Neural progenitor cell (in vitro differentiated cells): Measurements from ENCODE around the gene NEURL1B. TPM values are rescaled to one million over a fixed set of nuclear protein-coding genes. Genes with fewer than 3 reads are reported as not detected.
A peak's percentile ranks its signal among the peaks of the same experiment; 100 is the strongest.

Source experiments
- DNase-seq: peaks from one replicate; pipeline ENCODE4 v3.0.0-alpha.2; 2016; ENCODE audit warnings: low spot score
- H2AFZ ChIP-seq: fragments of 200-600 bp; sonication (generic); replicated peaks from 2 replicates; pipeline ENCODE4 v1.6.1; 2016; ENCODE audit warnings: antibody characterized with exemption
- H3F3A ChIP-seq: fragments of 200-600 bp; sonication (generic); 2 replicates; pipeline ENCODE4 v1.6.1; 2016; ENCODE audit warnings: antibody characterized with exemption, low read depth
- H3K27ac ChIP-seq: fragments of 200-600 bp; sonication (generic); 2 replicates; pipeline ENCODE4 v1.5.1; 2016; ENCODE audit warnings: mild to moderate bottlenecking
- H3K27me3 ChIP-seq: fragments of 200-600 bp; sonication (generic); 2 replicates; pipeline ENCODE4 v1.6.1; 2016; ENCODE audit warnings: mild to moderate bottlenecking, moderate library complexity
- H3K36me3 ChIP-seq: fragments of 200-600 bp; sonication (generic); 2 replicates; pipeline ENCODE4 v1.5.1; 2016
- H3K4me1 ChIP-seq: fragments of 200-600 bp; sonication (generic); 2 replicates; pipeline ENCODE4 v1.6.1; 2016; ENCODE audit warnings: mixed run types
- H3K4me2 ChIP-seq: fragments of 200-600 bp; sonication (generic); 2 replicates; pipeline ENCODE4 v1.6.1; 2016
- H3K4me3 ChIP-seq: fragments of 200-600 bp; sonication (generic); 2 replicates; pipeline ENCODE4 v1.5.1; 2016
- H3K79me2 ChIP-seq: fragments of 200-600 bp; sonication (generic); 2 replicates; pipeline ENCODE4 v1.6.1; 2016; ENCODE audit warnings: low read depth
- H3K9ac ChIP-seq: fragments of 200-600 bp; sonication (generic); 2 replicates; pipeline ENCODE4 v1.6.1; 2016
- H3K9me3 ChIP-seq: fragments of 200-600 bp; sonication (generic); 2 replicates; pipeline ENCODE4 v1.5.1; 2016; ENCODE audit warnings: low read depth
- H4K20me1 ChIP-seq: fragments of 200-600 bp; sonication (generic); 2 replicates; pipeline ENCODE4 v1.6.1; 2016; ENCODE audit warnings: low read depth
- H3K27ac Mint-ChIP-seq: 3 replicates; pipeline ENCODE4 v1.8.0; 2021; ENCODE audit warnings: mixed read lengths
- H3K27me3 Mint-ChIP-seq: 2 replicates; pipeline ENCODE4 v1.8.0; 2022; ENCODE audit warnings: low read depth, mild to moderate bottlenecking, inconsistent platforms, moderate library complexity, mixed read lengths; ENCODE audit not compliant: insufficient read depth
- H3K36me3 Mint-ChIP-seq: 3 replicates; pipeline ENCODE4 v1.8.0; 2021; ENCODE audit warnings: mixed read lengths
- H3K4me1 Mint-ChIP-seq: 3 replicates; pipeline ENCODE4 v1.8.0; 2021; ENCODE audit warnings: mixed read lengths
- H3K4me3 Mint-ChIP-seq: 3 replicates; pipeline ENCODE4 v1.8.0; 2021; ENCODE audit warnings: mild to moderate bottlenecking, moderate library complexity, mixed read lengths
- H3K9me3 Mint-ChIP-seq: 3 replicates; pipeline ENCODE4 v1.8.0; 2020; ENCODE audit warnings: mixed read lengths
- CTCF ChIP-seq: fragments of 200-600 bp; sonication (generic); IDR thresholded peaks from 2 replicates; pipeline ENCODE4 v1.5.1; 2017; ENCODE audit warnings: antibody characterized with exemption, mild to moderate bottlenecking
- EZH2 ChIP-seq: fragments of 200-600 bp; sonication (generic); IDR thresholded peaks from 2 replicates; pipeline ENCODE4 v1.6.1; 2017; ENCODE audit warnings: antibody characterized with exemption, mild to moderate bottlenecking, moderate library complexity
- EZH2phosphoT487 ChIP-seq: fragments of 200-600 bp; sonication (generic); IDR thresholded peaks from 2 replicates; pipeline ENCODE4 v1.6.1; 2017; ENCODE audit warnings: antibody characterized with exemption
- total RNA-seq: library from RNA; depleted of rRNA; stranded (reverse); fragments of >200 nt; gene quantifications from 2 replicates; pipeline ENCODE4 v1.2.3, GENCODE V29; 2015; ENCODE audit warnings: low replicate concordance

NEURL1B gene
- total RNA-seq, 1 donor from 2014 or later = 12.1 TPM

GRCh38 chr5:172680921-172681320, 39.9 kb downstream of the NEURL1B start:
- H3K9ac ChIP-seq = no peak overlapping the region
- peaks cover 8% of the 10 kb centered on the region for H3K27me3 Mint-ChIP-seq

GRCh38 chr5:172681421-172681820, 40.4 kb downstream of the NEURL1B start:
- Mint-ChIP-seq H3K4me1 (peaks cover 5% of the 10 kb centered on the region), H3K36me3 (peaks cover 9% of the 10 kb centered on the region), H3K4me3 (no peak overlapping the region), H3K27me3 (peaks cover 8% of the 10 kb centered on the region), H3K27ac (no peak overlapping the region), H3K9me3 (no peaks in the 10 kb centered on the region)
- H3K79me2 ChIP-seq = no peaks in the 10 kb centered on the region
- H3K4me2 ChIP-seq = no peak overlapping the region
- H3K4me1 ChIP-seq = no peaks in the 10 kb centered on the region
- no peaks in the 10 kb centered on the region for H3F3A ChIP-seq
- no peak overlapping the region for H3K9ac ChIP-seq
- no peaks in the 10 kb centered on the region for H4K20me1 ChIP-seq
- no peaks in the 10 kb centered on the region for H3K36me3 ChIP-seq
- H3K27me3 ChIP-seq = peaks cover 44% of the 10 kb centered on the region
- TF ChIP-seq EZH2 (no peak), EZH2phosphoT487 (no peak), CTCF (no peak)
- no peak overlapping the region for H3K27ac ChIP-seq
- H3K4me3 ChIP-seq = no peak overlapping the region
- H2AFZ ChIP-seq = no peak overlapping the region
- no peaks in the 10 kb centered on the region for H3K9me3 ChIP-seq
- DNase-seq = no peak

More at GRCh38 chr5:172680921-172681320, 39.9 kb downstream of the NEURL1B start:
- H3K4me1 Mint-ChIP-seq = peaks cover 5% of the 10 kb centered on the region
- H3F3A ChIP-seq = no peaks in the 10 kb centered on the region
- no peak overlapping the region for H3K27ac ChIP-seq
- H3K9me3 Mint-ChIP-seq = no peaks in the 10 kb centered on the region
- no peak overlapping the region for H3K4me3 ChIP-seq
- no peak overlapping the region for H3K27ac Mint-ChIP-seq
- H3K4me2 ChIP-seq = no peak overlapping the region
- no peak for TF ChIP-seq EZH2phosphoT487
- TF ChIP-seq CTCF = no peak
- no peak for TF ChIP-seq EZH2
- DNase-seq = no peak
- H3K9me3 ChIP-seq = no peaks in the 10 kb centered on the region
- H3K79me2 ChIP-seq = no peaks in the 10 kb centered on the region
- H4K20me1 ChIP-seq = peaks cover under 1% of the 10 kb centered on the region
- peaks cover 44% of the 10 kb centered on the region for H3K27me3 ChIP-seq
- no peaks in the 10 kb centered on the region for H3K36me3 ChIP-seq
- H3K4me3 Mint-ChIP-seq = no peak overlapping the region
- H3K4me1 ChIP-seq = no peaks in the 10 kb centered on the region
- no peak overlapping the region for H2AFZ ChIP-seq
- peaks cover 9% of the 10 kb centered on the region for H3K36me3 Mint-ChIP-seq

DNA sequence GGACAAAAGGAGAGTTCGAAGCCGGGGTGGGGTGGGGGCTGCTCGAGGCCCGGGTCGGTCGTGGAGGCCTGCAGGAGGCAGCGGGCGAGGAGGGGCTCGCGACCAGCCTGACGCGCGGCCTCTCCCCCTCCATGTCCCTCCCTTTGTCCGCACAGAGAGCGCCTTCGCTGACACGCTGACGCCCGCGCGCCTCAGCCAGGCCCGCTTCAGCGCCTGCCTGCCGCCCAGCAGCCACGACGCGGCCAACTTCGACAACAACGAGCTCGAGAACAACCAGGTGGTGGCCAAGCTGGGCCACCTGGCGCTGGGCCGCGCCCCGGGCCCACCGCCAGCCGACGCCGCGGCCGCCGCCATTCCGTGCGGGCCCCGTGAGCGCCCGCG, 42.2 kb downstream of the NEURL1B start:
- Histone ChIP-seq H3K4me2 (no peak overlapping the region), H2AFZ (no peak overlapping the region)

More for the DNA sequence above, 42.2 kb downstream of the NEURL1B start:
- no peak overlapping the region for H3K4me3 Mint-ChIP-seq
- no peaks in the 10 kb centered on the region for H3K9me3 Mint-ChIP-seq
- DNase-seq = peak; percentile 55
- Histone ChIP-seq H3K79me2 (no peaks in the 10 kb centered on the region), H3K4me3 (no peak overlapping the region), H3K4me1 (no peaks in the 10 kb centered on the region), H3K9ac (no peak overlapping the region), H3K9me3 (no peaks in the 10 kb centered on the region), H3F3A (no peaks in the 10 kb centered on the region), H3K27me3 (peaks cover 44% of the 10 kb centered on the region), H3K27ac (no peak overlapping the region), H3K36me3 (no peaks in the 10 kb centered on the region), H4K20me1 (no peaks in the 10 kb centered on the region)
- peaks cover 9% of the 10 kb centered on the region for H3K36me3 Mint-ChIP-seq
- H3K27ac Mint-ChIP-seq = no peak overlapping the region
- peak; percentile 12 for TF ChIP-seq EZH2
- no peak for TF ChIP-seq CTCF
- TF ChIP-seq EZH2phosphoT487 = no peak
- H3K4me1 Mint-ChIP-seq = peaks cover 5% of the 10 kb centered on the region
- H3K27me3 Mint-ChIP-seq = peaks cover 8% of the 10 kb centered on the region
